Left ventricle myocardium superior (tissue), 1 donor: Measurements from ENCODE around the gene CDK5. TPM values are rescaled to one million over a fixed set of nuclear protein-coding genes. Genes with fewer than 3 reads are reported as not detected.

ENCODE experiments used
- ATAC-seq: fragments of 200-7000 bp; cut with Tn5 transposase; one replicate; pipeline ENCODE4 v1.9.1; 2020; ENCODE audit warnings: mild to moderate bottlenecking, moderate library complexity
- DNase-seq: peaks from one replicate; pipeline ENCODE4 v3.0.0-alpha.2; 2020
- intact Hi-C: fragments of 100-400 bp; cut with micrococcal nuclease; formaldehyde crosslinking; loops from one replicate; pipeline ENCODE4 v1.11.0; 2022
- total RNA-seq: library from RNA; stranded (reverse); fragmentation: NEBNext Ultra II Directional; extraction: Animal tissue kit (Norgen Biotek cat#: 25700); gene quantifications from one replicate; pipeline ENCODE4 v1.2.1, GENCODE V29; 2021
- donor health status: DM: no; HTN: yes; CAD: no; lungs with severe emphysema.

The CDK5 gene
- total RNA-seq, 1 donor from 2014 or later: 8.1 TPM

DNA sequence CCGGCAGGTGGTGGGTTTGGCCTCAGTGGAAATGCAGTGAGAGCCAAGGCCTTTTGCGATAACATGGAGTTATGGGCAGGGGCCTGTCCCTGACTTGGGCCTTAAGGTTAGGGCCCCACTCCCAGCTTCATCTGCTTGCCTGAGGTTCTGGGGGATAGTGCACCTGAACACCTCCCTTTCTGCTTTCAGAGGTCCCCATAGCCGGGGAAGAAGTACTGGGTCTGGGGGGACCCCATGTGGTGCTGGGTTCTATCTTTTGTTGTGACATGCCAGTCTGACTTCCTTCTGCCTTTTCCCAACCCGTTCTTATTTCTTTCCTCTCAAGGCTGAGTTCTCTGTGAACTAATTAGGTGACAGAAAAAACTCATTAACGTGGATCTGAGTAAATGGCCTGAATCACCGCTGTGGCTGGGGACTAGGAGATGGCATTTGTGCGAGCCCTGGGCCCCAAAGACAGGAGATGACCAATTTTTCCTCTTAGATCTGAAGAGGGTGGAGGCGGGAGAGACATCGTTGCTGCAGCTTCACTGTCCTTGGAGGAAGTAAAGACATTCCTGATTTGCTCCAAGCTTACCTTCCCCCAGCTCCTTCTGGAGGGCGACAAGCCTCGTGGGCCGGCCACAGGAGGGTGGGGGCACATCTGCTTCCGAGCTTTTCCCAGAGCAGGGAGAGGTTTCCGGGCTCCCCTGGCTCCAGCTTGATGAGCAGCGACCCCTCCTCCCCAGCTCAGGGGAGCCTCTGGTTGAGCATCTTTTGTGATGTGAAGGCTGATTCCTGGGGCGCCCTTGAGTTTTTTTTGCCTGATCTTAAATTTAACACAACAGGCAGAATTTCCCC is 30.5 kb upstream of the CDK5 start:
- intact Hi-C loops: no loop called here
- DNase-seq (no peak), ATAC-seq (no peak)

DNA sequence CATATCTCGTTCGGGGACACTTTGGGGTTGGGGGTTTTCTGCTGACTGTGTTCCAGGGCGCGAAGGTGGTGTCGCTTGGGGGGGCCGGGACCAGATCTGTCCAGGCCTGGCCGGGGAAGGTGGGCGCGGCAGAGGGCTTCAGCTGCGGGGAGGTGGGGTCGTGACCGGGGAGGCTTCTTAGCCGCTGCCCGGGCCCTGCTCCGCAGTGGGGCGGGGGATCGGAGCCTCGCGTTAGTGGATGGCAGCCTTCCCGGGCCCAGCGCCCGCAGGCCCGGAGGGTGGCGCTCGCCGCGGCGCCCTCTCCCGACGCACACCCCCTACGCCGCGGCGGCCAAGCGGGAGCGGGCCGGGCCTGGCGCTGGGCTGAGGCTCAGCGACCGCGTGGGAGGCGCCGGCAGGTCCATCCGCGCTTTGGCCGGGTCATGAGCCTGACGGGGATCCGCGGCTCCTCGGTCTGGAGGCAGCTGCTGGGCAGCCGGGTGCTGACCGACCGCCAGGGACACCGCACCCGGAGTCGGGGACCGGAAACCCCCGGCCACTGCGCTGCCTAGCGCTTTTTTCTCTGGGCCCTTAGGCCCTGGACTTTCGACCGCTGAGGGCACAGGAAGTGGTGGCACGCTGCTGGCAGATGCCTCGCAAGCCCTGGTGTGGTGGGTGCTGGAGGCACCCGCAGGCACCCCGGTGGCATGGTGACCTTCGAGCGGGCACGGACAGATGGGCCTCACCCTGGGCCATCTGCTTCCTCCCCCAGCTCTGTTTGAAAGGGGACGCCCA is 29.7 kb upstream of the CDK5 start:
- intact Hi-C loops: no loop called here
- DNase-seq: peak; percentile 87
- ATAC-seq: peak; percentile 67

DNA sequence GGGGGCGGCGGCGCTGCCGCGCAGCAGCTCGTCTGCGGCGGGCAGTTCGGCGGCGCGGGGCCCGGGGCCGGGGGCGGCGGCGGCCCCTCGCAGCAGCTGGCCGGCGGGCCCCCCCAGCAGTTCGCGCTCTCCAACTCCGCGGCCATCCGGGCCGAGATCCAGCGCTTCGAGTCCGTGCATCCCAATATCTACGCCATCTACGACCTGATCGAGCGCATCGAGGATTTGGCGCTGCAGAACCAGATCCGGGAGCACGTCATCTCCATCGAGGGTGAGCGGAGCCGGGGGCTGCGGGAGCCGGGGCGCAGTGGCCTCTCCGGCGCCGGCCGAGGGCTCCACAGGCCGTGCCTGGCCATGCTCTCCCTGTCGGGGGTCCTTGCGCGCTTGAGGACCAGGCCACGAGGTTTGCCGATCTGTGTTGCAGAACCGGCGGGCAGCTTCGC is 29.1 kb upstream of the CDK5 start:
- intact Hi-C loops: no loop called here
- DNase-seq (no peak), ATAC-seq (no peak)

DNA sequence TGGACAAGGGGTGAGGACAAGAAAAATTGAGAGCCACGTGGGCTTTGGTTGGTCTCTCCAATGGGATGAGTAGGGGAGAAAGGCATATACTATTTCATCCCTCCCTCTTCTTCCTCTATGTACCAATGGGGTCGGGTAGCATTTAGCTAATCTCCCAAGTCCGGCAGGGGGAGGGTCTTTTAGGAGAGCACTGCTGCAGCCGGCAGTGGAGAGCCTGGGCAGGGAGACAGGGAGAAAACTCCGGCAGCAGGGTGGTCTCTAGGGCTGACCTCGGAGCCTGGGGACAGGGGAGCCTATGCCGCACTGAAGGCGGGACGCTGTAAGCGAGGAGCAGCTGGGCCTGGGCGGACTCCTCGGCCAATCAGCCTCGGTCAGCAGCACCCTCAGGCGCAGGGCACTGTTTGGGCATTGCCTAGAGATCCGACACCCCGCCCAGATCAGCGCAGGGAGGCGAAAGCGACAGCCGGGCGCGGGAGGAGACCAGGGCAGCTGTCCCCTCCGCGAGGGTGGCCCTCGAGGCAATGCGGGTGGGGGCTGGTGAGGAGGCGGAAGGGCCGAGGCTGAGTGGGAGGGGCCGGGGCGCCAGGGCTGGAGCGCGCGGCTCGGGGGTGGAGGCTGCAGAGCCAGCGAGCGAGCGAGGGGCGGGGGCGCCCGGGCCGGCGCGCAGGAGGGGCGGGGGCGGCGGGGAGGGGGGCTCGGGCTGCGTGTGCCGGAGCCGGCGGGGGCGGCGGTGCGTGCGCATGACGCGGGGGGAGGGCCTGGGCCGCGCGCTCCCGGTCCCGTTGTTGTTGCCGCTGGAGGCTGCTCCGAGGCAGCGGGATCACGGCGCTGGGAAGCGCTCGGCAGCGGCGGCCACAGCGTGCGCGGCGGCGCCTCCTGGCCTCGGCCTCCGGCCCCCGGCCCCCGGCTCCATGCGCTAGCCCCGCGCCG is 28.3 kb upstream of the CDK5 start, which contains the start of gene AGAP3:
Gene AGAP3, plus strand, starts transcription at position 785 of the 930 bp plus-strand sequence. CDS start 267 bp downstream, outside the sequence.
- intact Hi-C loops: no loop called here
- peak; percentile 66 for ATAC-seq
- DNase-seq: peak; percentile 93

DNA sequence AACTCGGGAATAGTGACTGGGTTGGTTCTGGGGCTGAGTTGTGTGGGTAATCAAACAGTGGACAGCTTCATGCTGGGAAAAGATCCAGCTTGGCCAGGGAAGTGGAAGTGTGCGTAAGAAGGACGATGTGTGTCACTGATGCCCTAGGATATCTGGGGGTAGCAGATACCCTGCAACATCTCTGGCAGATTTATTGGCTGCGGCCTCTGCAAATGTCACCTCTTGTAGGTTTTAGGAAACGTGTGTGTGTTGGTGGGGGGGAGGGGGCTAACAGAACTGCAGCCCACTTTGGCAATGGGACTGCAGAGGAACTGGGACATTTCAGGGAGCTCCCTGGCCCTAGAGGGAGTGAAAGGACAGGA is 27.6 kb upstream of the CDK5 start:
- DNase-seq: no peak
- intact Hi-C loops: no loop called here
- no peak for ATAC-seq

DNA sequence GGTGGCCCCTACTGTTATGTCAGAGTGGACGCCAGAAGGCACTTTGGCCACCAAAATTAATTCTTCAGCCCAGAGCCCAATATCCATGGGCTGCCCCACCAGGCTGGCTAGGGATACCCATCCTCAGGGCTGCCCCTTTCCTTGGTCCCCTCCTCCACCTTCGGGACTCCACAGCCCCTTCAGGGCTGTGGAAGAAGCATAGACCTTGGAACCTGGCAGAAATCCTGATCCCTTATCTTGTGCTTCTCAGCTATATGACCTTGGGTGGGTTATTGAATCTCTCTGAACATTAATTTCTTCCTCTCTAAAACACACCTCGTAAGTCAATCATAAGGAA is 26.1 kb upstream of the CDK5 start:
- DNase-seq (no peak), ATAC-seq (no peak)
- intact Hi-C loops: no loop called here

DNA sequence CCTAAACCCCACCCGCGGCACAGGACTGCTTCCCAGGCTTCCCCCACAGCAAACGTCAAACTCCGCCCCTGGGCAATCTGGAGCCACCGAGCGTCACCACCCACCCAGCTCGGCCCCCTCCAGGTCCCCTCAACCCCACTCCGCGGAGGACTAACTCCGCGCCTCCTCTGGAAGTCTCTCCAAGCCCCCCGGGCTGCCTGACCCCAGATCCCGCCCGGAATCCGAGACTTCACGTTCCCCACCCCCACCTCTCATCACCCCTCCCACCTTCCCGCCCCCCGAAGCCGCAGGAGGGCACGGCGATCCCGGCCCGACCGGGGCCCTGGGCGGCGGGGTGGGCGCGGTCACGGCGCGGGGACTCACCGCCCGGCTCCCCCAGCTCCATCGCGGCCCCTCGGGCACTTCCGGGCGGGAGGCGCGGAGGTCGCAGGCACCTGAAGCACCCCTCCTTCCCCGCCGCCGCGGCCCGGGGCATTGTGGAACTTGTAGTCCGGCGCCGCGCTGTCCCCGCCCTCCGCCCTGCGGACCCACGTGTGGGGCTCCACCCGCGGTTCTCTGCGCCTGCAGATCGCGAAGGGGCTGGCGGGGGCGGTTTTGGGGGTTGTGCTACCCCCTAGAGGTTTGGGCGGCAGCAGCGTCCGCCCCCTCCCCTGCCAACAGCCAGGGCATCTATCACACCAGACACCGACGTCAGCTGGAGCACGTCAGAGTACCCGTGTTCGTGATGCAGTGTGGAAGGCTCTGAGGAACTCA is 25.6 kb upstream of the CDK5 start, which contains the start of gene TMUB1:
Gene TMUB1, minus strand, starts transcription at position 423 of the 753 bp plus-strand sequence. CDS start 930 bp downstream, outside the sequence.
- ATAC-seq: peak; percentile 31
- intact Hi-C loops: no loop called here
- peak; percentile 90 for DNase-seq

DNA sequence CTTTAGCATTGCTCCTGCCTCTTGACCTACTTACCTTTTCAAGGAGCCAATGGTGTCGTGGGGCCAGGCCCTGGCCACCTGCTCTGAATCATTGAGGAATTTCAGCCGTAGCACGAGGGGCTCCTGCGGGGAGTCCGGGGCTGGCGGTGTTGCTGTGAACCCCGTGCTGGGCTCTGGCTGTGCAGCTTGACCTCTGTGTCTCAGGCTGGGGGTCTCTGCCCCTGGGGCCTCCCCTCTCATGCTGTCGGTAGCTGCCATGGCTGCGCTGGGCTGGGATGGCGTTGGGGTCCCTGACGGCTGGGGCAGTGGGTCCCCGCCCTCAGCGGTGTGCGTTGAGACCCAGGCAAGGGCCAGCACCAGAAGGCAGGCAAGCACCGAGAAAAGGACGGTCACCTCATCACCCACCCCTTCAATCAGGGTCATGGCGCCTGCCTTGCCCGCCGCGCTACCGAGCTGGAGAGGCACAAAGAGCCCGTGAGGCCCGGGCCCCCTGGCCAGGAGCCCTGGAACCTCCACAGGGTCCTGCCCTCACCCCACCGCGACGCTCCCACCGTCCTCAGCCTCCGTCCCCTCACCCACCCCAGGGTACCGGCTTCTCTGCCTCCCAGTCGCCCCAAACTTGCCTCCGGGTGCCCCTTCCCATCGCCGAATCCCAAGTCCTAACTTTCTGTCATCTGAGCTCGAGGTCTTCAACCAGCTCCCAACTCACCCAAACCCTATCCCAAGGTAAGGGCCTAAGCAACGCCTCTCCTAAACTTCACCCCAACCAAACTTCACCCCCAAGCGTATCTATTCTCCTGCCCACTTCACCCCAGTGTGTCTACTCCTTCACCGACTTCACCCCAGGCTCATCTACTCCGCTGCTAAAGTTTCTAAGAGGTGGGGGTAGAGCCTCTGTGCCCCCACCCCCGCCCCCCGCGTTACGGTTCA is 24.7 kb upstream of the CDK5 start:
- intact Hi-C loops: no loop called here
- DNase-seq: no peak
- no peak for ATAC-seq

DNA sequence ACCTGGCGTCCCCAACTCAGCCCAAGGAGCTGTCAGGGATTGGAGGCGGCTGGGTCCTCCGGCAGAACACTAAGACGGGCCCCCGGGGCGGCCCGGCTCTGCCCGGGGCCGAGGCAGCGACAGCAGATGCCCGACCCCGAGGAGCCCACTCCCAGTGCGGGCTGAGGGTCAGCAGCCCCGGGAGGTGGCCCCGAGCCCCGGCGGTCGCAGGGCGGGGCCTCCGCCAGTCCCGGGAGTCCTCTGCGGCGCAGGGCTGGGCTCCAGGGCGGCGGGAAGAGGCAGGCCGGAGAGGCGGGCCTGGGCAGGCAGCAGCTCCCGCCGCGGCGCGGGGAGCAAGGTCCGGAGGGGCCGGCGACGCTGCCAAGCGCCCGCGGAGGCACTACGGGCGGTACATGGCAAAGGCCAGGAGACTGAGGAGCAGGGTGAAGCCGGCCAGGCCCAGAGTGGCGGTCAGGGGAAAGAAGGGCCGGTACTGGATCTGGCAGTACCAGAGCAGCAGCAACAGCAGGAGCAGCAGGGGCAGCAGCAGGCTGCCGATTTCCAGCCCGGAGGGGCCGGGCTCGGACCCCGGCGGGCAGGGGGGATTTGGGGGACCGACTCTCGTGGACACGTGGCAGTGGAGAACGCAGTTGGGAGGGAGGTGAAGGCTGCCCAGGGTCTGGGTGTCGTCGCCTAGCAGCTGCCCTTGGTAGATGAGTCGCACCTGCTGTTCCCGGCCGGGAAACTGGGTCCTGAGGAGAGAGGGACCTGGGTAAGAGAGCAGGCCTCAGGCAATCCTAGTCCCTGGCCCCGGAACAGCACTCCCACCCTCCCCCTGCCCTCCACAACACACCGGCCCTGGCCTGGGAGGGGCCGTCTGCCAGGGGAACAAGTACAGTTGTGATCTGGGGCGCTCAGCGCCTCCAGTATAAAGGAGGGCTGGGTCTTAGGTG is 23.7 kb upstream of the CDK5 start:
- peak; percentile 66 for DNase-seq
- ATAC-seq: peak; percentile 10
- intact Hi-C loops: no loop called here

DNA sequence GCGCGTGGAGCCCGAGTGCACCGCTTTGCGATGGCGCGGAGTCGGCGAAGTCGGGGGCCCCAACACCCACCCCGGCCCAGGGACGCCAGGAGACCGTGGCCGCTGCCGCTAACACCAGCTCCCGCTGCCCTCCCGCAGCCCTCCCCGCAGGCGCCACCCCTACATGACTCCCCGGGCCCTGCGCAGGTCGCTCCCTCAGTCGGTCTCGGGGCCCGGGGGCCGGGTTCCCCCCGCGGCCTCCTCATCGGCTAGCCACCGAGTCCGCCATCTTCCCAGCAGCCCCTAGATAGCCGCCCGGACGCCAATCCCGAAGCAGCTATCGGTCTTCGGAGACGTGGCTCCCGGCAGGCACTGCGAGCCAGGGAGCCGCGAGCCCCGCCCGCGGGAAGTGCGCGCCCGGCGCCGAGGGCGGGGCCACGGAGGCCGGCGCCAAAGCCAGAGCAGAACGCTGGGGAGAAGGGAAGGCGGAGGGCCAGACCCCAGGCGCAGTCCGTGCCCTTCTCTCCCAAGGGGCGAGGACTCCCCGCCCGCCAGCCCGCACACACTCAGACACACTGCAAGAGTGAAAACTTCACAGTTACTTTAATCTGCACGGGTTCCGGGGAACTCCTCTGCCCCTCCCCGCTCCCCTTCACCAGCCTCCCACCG is 22.9 kb upstream of the CDK5 start, which contains the start of gene FASTK:
Gene FASTK, minus strand, starts transcription at position 288 of the 648 bp plus-strand sequence. Its CDS starts 43 bp downstream, at position 245.
- intact Hi-C loops: no loop called here
- ATAC-seq (peak; percentile 82), DNase-seq (peak; percentile 95)

DNA sequence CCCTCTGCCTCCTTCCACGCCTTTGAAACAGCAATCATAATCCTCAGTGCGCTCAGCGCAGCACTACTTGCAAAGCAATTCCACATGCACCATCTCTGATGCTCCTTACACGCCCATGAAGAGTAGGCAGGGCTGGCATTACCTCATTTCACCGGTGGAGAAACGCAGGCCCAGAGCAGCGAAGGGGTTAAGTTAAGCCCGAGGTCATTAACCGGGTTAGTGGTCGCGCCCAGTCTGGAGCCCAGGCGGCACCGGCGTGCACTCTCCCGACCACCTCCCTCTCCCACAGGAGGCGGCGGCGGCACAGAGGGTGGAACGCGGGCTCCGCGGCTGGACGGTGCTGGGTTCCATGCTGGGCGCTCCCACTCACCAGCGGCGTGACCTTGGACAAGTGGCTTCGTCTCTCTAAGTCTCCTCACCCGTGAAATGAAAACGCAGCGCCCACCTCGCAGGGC is 22.4 kb upstream of the CDK5 start:
- intact Hi-C loops: no loop called here
- DNase-seq: peak; percentile 52
- ATAC-seq: peak; percentile 6

DNA sequence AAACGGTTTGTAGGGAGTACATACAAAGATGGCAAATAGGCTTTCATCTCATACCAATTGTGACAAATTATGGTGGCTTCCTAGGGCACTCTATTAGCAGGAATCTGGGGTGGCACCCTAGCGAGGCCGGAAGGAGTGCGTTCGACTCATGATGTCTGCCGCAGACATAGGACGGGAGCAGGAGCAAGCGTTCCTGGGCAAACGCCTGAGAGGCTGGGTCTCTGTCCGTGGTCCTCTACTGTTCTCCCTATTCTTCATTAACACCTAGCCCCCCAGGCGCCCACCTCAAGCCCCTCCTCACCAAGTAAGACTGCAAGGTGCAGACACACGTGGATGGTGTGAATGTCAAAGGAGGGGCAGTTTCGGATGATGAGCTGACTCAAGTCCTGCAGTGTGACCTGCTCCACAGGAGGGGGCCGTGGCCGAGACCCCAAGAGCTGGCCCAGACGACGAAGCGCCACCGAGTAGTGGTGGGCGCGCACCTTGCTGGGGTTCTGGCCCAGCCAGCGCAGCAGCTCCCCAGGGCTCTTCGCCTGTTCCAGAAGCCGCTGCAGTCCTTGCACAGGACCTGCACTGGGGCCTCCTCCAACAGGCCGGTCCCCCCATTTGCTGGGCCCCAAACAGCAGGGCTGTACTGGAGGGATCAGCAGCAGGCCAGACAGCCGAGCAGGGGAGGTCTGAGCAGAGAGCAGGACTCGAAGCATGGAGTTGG is 21.7 kb upstream of the CDK5 start:
- DNase-seq: no peak
- intact Hi-C loops: no loop called here

DNA sequence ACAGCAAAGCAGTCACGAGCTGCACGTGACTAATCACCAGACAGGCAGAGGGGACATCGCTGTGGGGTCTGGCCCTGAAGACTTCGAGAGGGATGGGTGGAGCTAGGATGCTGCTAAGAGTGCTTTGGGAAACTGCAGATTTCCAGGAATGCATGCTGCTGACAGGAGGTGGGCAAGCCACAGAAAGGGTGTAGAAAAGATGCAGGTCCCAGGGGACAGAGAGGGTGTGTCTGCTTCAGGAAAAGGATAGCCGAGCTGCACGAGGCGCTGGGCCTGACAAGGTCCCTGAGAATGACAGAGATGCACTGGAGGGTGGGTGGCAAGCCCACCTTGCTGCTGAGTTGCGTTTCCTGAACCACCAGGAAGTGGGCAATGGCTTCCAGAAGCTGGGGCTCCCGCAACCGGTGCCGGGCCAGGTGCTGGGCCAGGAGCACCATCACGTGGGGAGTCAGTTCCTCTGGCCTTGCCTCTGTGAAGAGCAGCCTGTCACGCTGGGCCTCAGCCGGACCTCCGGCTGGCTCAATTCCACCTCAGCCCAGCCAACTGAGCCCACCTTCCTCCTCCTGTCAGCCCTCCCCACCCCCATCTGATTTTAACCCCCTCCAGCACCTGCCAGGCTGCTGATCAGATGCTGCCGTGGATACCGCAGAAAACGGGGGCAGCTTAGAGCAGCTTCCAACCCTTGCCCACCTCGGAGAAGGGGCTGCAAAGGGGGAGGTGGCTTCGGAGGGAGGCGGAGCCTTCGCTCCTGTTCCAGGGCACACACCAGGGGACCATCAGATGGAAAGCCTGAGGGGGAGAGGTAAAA is 20.7 kb upstream of the CDK5 start:
- ATAC-seq: no peak
- no peak for DNase-seq
- intact Hi-C loops: no loop called here

More for the DNA sequence above, 21.7 kb upstream of the CDK5 start:
- ATAC-seq: no peak

DNA sequence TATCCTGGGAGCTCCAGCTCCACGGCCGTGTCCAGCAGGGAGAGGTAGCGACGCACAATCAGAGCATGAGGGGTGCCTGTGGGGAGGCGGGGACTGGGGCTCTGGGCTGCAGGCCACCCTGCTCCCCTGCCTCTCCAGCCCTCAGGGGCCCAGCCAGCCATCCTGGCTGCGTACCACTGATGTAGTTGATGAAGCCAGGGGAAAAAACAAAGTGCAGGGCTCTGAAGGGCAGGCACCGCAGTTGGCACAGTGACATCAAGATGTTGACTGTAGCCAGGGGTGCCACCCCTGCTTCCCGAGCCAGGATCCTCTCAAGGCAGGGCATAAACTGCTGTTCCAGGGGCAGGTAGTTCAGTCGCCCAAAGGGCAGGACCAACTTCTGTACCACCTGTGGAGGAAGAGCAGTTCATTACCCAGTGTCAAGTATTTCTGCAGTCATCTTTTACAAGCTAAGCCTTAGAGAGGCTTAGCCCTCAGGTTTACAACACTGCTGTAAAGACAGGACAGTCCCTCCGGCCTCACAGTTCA is 20.1 kb upstream of the CDK5 start:
- DNase-seq (no peak), ATAC-seq (no peak)
- intact Hi-C loops: no loop called here
